GM12878 (cell line): ENCODE data around the gene DNAJB8. TPM values are rescaled to one million over a fixed set of nuclear protein-coding genes. Genes with fewer than 3 reads are reported as not detected.

ENCODE experiments used
- ATAC-seq: fragments of 200-7000 bp; cut with Tn5 transposase; 3 replicates; pipeline ENCODE4 v1.9.1; 2020; ENCODE audit warnings: mild to moderate bottlenecking, moderate library complexity
- BruUV-seq: library from RNA; stranded (reverse); fragments of 400-500 nt; replicated peaks from 2 replicates; lab custom pipeline; 2021; lab: Mats Ljungman, UMichigan
- CTCF ChIA-PET: fragments of 300-600 bp; sonication (Branson Sonifier 250); formaldehyde crosslinking; extraction: SDS; loops from one replicate; lab custom pipeline; 2021; ENCODE audit warnings: inconsistent platforms; lab: Yijun Ruan, JAX
- POLR2A ChIA-PET: fragments of 350-600 bp; formaldehyde crosslinking; extraction: SDS; loops from one replicate; lab custom pipeline; 2021; ENCODE audit warnings: inconsistent platforms; lab: Charles Lee
- RAD21 ChIA-PET: fragments of 300-600 bp; sonication (Branson Sonifier 250); formaldehyde crosslinking; loops from one replicate; lab custom pipeline; 2023; ENCODE audit warnings: antibody characterized with exemption; ENCODE audit not compliant: unreplicated experiment; lab: Charles Lee
- SMC1A ChIA-PET: fragments of 300-600 bp; sonication (Branson Sonifier 250); formaldehyde crosslinking; loops from one replicate; lab custom pipeline; 2023; ENCODE audit not compliant: unreplicated experiment, uncharacterized antibody; lab: Charles Lee
- DNase-seq: peaks from one replicate; pipeline ENCODE4 v3.0.0-alpha.2; 2011; ENCODE audit warnings: low read depth, low spot score
- FAIRE-seq: peaks from 3 replicates; lab custom pipeline; 2011; peaks lifted over from hg19 to GRCh38; lab: Jason Lieb, UNC
- H2AFZ ChIP-seq: 2 replicates; pipeline ENCODE4 v1.6.0; 2011; ENCODE audit warnings: low read depth, low read length, control low read depth; ENCODE audit not compliant: control insufficient read depth
- H3K27ac ChIP-seq: 2 replicates; pipeline ENCODE4 v1.5.1; 2011; ENCODE audit warnings: control low read depth; ENCODE audit not compliant: control insufficient read depth, insufficient read depth
- H3K27me3 ChIP-seq, 2 experiments: replicated peaks in 1 of 2; 2 replicates each; pipeline versions ENCODE4 v1.6.0 to v1.6.1; 2011; ENCODE audit warnings: low read length in 1 of 2; ENCODE audit not compliant: control insufficient read depth in 2 of 2, insufficient read depth in 2 of 2
- H3K36me3 ChIP-seq, 2 experiments: 2 replicates each; pipeline ENCODE4 v1.5.1; 2011; ENCODE audit warnings: low read length in 1 of 2; ENCODE audit not compliant: control insufficient read depth in 2 of 2, insufficient read depth in 2 of 2
- H3K4me1 ChIP-seq: 2 replicates; pipeline ENCODE4 v1.6.1; 2011; ENCODE audit warnings: mild to moderate bottlenecking, low read length, moderate library complexity, mixed read lengths; ENCODE audit not compliant: control insufficient read depth, insufficient read depth
- H3K4me2 ChIP-seq: 2 replicates; pipeline ENCODE4 v1.6.0; 2011; ENCODE audit warnings: control low read depth; ENCODE audit not compliant: control insufficient read depth, insufficient read depth
- H3K4me3 ChIP-seq: fragments of 200-600 bp; sonication (generic); 2 replicates; pipeline ENCODE4 v1.5.1; 2016
- H3K79me2 ChIP-seq: 2 replicates; pipeline ENCODE4 v1.6.0; 2011; ENCODE audit warnings: low read length; ENCODE audit not compliant: control insufficient read depth, insufficient read depth
- H3K9ac ChIP-seq: 2 replicates; pipeline ENCODE4 v1.8.0; 2011; ENCODE audit warnings: low read length, control low read depth, mixed read lengths; ENCODE audit not compliant: control insufficient read depth, insufficient read depth
- H3K9me3 ChIP-seq: replicated peaks from 3 replicates; pipeline ENCODE4 v1.5.1; 2011; ENCODE audit warnings: mild to moderate bottlenecking, low read length; ENCODE audit not compliant: control insufficient read depth, insufficient read depth
- H4K20me1 ChIP-seq: 2 replicates; pipeline ENCODE4 v1.6.0; 2011; ENCODE audit not compliant: control insufficient read depth, insufficient read depth
- IRF4 ChIP-seq: IDR thresholded peaks from 2 replicates; pipeline ENCODE4 v1.6.1; 2011; ENCODE audit warnings: low read depth, low read length
- RBBP5 ChIP-seq: fragments of 200-600 bp; sonication (generic); conservative IDR thresholded peaks from 2 replicates; pipeline ENCODE4 v1.6.1; 2016
- RCOR1 ChIP-seq: conservative IDR thresholded peaks from 2 replicates; pipeline ENCODE4 v1.6.1; 2012; ENCODE audit warnings: low read depth, low read length, improper control_type of control experiment
- SIN3A ChIP-seq: IDR thresholded peaks from 2 replicates; pipeline ENCODE4 v1.6.1; 2012; ENCODE audit warnings: low read depth, low read length, improper control_type of control experiment
- SMAD1 ChIP-seq: fragments of 450-650 bp; IDR thresholded peaks from 2 replicates; pipeline ENCODE4 v1.6.1; 2018; ENCODE audit warnings: mild to moderate bottlenecking, low read depth; ENCODE audit not compliant: partially characterized antibody
- TCF3 ChIP-seq: IDR thresholded peaks from 2 replicates; pipeline ENCODE4 v1.6.1; 2012; ENCODE audit warnings: low read depth, mild to moderate bottlenecking, low read length, borderline replicate concordance; ENCODE audit not compliant: insufficient read depth
- WGBS: methylation state at CpG from one replicate; pipeline ENCODE4 v1.1.6; 2016; ENCODE audit warnings: low lambda C conversion rate; ENCODE audit not compliant: insufficient replicate concordance, insufficient coverage; ENCODE audit errors: missing lambda C conversion rate; 5-methylcytosine and 5-hydroxymethylcytosine counted together
- in situ Hi-C: fragments of 300-500 bp; cut with MboI; formaldehyde crosslinking; loops from 9 replicates; pipeline ENCODE4 v1.14.3; 2018; ENCODE audit warnings: mixed read lengths
- intact Hi-C: fragments of 100-400 bp; cut with micrococcal nuclease; formaldehyde crosslinking; loops from one replicate; pipeline ENCODE4 v1.14.2; 2022; ENCODE audit not compliant: unreplicated experiment
- polyA plus RNA-seq, 11 experiments: library from polyadenylated mRNA; depleted of rRNA in 4 of 11; unstranded in 6 of 11; stranded (reverse) in 5 of 11; fragments of >200 nt; fragmentation: Nextera tagmentation in 4 of 11; fragmentation: Illumina TruSeq in 1 of 11; extraction: Ambion mirVana in 4 of 11; extraction: Trizol in 1 of 11; gene quantifications; 1 replicate in 1 of 11; 2 replicates in 10 of 11; pipeline versions ENCODE4 v1.2.1 to v1.2.3, GENCODE V29; 2011 to 2016; ENCODE audit warnings: inconsistent platforms in 2 of 11, missing spikeins in 2 of 11, low read depth in 1 of 11
- total RNA-seq, 4 experiments: library from RNA; depleted of rRNA in 3 of 4; stranded (reverse); fragments of >200 nt in 3 of 4; fragmentation: Illumina TruSeq in 1 of 4; extraction: Trizol in 1 of 4; gene quantifications; 2 replicates each; pipeline versions ENCODE4 v1.2.1 to v1.2.3, GENCODE V29; 2013 to 2021
- TF ChIP-seq, protein P1 (sequence below): IDR thresholded peaks from 2 replicates; pipeline ENCODE4 v1.6.1; 2011; ENCODE audit warnings: borderline replicate concordance, low read depth, mild to moderate bottlenecking, moderate library complexity, low read length; ENCODE audit not compliant: insufficient read depth, poor library complexity, severe bottlenecking
- TF ChIP-seq, protein P2 (sequence below): fragments of 450-650 bp; IDR thresholded peaks from 2 replicates; pipeline ENCODE4 v1.6.1; 2014; ENCODE audit warnings: mild to moderate bottlenecking

DNAJB8 gene
- total and polyA plus RNA-seq, 10 of the 15 experiments (the other 5 are each of a cell fraction or from before 2014, with no cell fraction given) = not detected

DNA sequence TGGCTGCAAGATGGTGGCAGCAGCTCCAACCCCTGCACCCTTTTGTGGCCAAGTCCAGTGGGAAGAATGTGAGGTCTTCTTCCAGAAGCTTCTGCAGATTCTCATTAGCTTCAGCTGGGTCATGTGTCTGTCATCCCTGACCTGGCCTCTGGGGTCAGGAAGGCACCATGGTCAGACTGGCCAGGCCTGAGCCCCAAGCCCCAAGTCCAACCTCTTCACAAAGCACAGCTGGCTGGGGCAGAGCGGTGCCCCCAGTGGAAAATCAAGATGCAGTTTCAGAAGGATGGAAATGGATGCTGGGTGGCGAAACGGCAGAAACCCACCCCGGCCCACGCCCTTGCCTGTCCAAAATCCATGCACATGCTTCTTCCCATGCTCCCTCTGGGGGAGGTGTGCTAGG is 42.2 kb upstream of the DNAJB8 start:
- no TSS peak for BruUV-seq

More for the DNA sequence above, 42.2 kb upstream of the DNAJB8 start:
- no peaks in the 10 kb centered on the region for H4K20me1 ChIP-seq
- TF ChIP-seq, protein P1, sequence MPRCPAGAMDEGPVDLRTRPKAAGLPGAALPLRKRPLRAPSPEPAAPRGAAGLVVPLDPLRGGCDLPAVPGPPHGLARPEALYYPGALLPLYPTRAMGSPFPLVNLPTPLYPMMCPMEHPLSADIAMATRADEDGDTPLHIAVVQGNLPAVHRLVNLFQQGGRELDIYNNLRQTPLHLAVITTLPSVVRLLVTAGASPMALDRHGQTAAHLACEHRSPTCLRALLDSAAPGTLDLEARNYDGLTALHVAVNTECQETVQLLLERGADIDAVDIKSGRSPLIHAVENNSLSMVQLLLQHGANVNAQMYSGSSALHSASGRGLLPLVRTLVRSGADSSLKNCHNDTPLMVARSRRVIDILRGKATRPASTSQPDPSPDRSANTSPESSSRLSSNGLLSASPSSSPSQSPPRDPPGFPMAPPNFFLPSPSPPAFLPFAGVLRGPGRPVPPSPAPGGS = no peak
- TF ChIP-seq RCOR1 (no peak), IRF4 (no peak), RBBP5 (no peak), TCF3 (no peak), SMAD1 (no peak), SIN3A (no peak)
- TF ChIP-seq, protein P2, sequence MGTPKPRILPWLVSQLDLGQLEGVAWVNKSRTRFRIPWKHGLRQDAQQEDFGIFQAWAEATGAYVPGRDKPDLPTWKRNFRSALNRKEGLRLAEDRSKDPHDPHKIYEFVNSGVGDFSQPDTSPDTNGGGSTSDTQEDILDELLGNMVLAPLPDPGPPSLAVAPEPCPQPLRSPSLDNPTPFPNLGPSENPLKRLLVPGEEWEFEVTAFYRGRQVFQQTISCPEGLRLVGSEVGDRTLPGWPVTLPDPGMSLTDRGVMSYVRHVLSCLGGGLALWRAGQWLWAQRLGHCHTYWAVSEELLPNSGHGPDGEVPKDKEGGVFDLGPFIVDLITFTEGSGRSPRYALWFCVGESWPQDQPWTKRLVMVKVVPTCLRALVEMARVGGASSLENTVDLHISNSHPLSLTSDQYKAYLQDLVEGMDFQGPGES = no peak
- TF ChIP-seq, all 136 proteins: peak for 0
- Histone ChIP-seq H2AFZ (no peak overlapping the region), H3K4me3 (no peak overlapping the region), H3K9me3 (peaks cover 1% of the 10 kb centered on the region; the same call in 1 of the 3 replicates), H3K27ac (no peak overlapping the region), H3K27me3 (no peaks in the 10 kb centered on the region; a peak in 1 of 4 replicates), H3K79me2 (no peaks in the 10 kb centered on the region), H3K36me3 (no peaks in the 10 kb centered on the region), H3K9ac (no peak overlapping the region), H3K4me1 (no peaks in the 10 kb centered on the region), H3K4me2 (no peak overlapping the region)
- FAIRE-seq = no peak
- RAD21 ChIA-PET = no interaction called here
- intact Hi-C loops = no loop called here
- no peak for ATAC-seq
- 51% methylated on average over 5 of the region's 5 CpGs for WGBS
- DNase-seq = no peak
- in situ Hi-C loops = no loop called here
- POLR2A ChIA-PET = no interaction called here
- SMC1A ChIA-PET = no interaction called here
- CTCF ChIA-PET = no interaction called here
